H1 (cell line): Measurements from ENCODE around the gene AKR1B1. TPM values are rescaled to one million over a fixed set of nuclear protein-coding genes. Genes with fewer than 3 reads are reported as not detected.

Experiments used
- EP300 ChIP-seq, 2 experiments: IDR thresholded peaks; 1 replicate in 1 of 2; 2 replicates in 1 of 2; pipeline ENCODE4 v1.6.1; 2011 to 2012; ENCODE audit warnings: low read depth in 2 of 2, low read length in 2 of 2, mild to moderate bottlenecking in 2 of 2, borderline replicate concordance in 1 of 2, inconsistent platforms in 1 of 2, moderate library complexity in 1 of 2
- polyA plus RNA-seq, 7 experiments: library from polyadenylated mRNA; depleted of rRNA in 3 of 7; stranded (reverse) in 5 of 7; unstranded in 2 of 7; fragments of >200 nt in 5 of 7; fragments of 200-250 nt in 2 of 7; gene quantifications; 1 replicate in 5 of 7; 2 replicates in 1 of 7; 4 replicates in 1 of 7; pipeline versions ENCODE4 v1.2.1 to v1.2.3, GENCODE V29; 2011 to 2013; ENCODE audit warnings: missing spikeins in 2 of 7, mixed read lengths in 2 of 7
- total RNA-seq: library from RNA; stranded (reverse); fragmentation: NEBNext Ultra II Directional; extraction: Animal tissue kit (Norgen Biotek cat#: 25700); gene quantifications from 2 replicates; pipeline ENCODE4 v1.2.1, GENCODE V29; 2021

AKR1B1 gene
- total and polyA plus RNA-seq, 2 of the 8 experiments (the other 6 are each of a cell fraction or from before 2014, with no cell fraction given) = 195 to 273 TPM

DNA sequence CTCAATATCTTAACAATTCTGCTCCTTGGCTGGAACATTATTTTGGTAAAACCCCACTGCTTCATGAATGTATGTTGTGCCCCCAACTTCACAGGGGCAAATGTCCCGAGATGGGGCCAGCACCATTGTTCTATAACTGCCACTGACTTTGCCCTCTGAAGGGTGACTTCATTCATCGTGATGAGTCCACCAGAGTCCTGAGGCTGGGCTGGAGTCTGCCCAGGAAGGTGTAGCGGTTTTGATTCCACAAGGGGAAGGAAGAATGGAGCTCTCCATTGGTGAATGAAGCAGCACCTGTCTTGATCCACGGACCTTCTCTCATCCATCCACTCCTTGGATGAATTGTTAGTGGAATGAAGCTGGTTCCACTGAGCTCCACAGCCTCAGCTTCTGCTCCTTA is 18.4 kb downstream of the AKR1B1 start (continued):
- no peak for TF ChIP-seq EP300 (IDR thresholded peaks at IDR 0.05; ENCODE audit: borderline replicate concordance in 1 of 2, low read depth in 2 of 2, low read length in 2 of 2)
